ENCODE data around the gene CAPN8.

Gene CAPN8

DNA sequence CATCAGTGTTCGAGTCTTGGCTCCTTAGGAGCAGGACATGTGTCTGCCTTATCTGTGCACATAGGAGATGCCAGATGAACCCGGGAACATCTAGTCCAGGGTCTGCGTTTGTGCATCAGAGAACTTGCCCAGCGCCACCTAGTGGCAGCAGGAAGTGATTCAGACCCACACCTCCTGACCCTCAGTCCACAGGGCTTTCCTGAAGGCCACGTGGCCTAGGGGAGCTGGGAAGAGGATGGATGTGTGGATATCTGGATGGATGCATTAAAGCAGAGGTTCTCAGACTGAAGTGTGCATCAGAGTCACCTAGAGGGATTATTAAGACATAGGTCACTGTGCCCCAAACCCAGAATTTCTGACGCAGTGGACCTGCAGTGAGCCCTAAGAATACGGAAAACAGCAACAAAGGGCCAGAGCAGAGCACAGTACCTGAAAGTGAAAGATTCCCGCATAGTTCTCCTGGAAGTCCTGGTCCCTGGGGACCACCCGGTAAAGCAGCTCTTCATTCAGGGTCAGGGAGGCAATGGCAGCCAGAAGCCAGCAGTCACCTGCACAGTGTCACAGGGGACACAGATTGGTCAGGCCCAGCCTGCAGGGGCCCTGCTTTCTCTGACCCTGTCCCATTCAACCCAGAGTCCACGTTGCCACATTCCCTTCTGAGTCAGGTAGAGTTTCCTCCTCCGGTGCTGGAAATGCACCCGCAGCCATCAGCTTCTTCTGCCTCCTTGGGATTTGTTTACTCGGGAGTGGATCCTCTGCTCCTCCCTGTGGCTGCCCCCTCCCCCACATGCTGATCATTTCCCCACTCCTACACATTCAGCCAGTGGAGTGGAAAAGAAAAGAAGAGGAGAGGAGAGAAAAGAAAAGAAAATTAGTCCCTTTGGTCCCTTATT lies 37.0 kb downstream of the CAPN8 start:
- TF ChIP-seq POLR2A (IDR thresholded peaks at IDR 0.05; ENCODE audit: low read depth, low read length) (no peak), POU2F2 (IDR thresholded peaks at IDR 0.05; ENCODE audit: low read depth, low read length) (no peak), PAX5 (IDR thresholded peaks at IDR 0.05; ENCODE audit: insufficient read depth, low read length, severe bottlenecking) (no peak), TAF1 (IDR thresholded peaks at IDR 0.05; ENCODE audit: low read depth, low read length) (no peak), POLR2AphosphoS5 (IDR thresholded peaks at IDR 0.05; ENCODE audit: low read depth, low read length) (no peak), SPI1 (IDR thresholded peaks at IDR 0.05; ENCODE audit: low read depth, low read length) (no peak)
- peak; percentile 29 for DNase-seq (ENCODE audit: insufficient read length, low spot score)
- FAIRE-seq = peak; percentile 47

DNA sequence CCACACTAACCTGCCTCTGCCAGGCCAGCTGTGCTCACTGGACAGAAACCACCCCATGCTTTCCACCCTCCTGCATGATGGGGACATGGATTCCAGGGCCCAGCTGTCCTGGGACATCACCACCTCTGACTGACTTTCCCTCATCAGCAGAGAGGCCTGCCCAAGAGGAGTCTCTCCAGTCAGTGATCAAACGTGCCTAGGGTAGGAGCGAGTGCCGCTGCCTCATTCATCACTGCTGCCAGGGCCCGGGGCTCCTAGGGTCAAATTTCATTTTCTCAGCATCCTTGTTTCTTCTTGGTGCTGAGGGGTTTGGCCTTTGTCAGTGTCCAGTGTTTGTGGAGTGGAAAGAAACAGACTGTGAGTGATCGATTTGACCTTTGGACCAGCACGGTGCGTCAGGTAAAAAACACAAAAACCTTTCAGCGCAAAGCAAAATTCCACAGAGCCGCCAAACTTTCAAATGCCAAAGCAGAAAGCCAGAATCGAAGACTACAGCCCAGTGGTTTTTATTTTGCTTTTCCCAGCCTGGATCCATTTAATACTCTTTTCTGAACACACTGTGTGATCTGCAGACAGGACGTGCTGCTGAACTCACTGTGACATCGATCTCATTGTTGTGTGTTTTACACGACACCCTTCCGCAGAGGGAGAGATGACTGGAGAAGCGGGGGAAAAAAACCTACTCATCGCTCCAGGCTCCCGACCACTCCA lies 43.2 kb downstream of the CAPN8 start:
- DNase-seq (ENCODE audit: insufficient read length, low spot score) = no peak
- no peak for FAIRE-seq
- TF ChIP-seq PAX5 (IDR thresholded peaks at IDR 0.05; ENCODE audit: insufficient read depth, low read length, severe bottlenecking) = no peak
- no peak for TF ChIP-seq SPI1 (IDR thresholded peaks at IDR 0.05; ENCODE audit: low read depth, low read length)
- no peak for TF ChIP-seq POLR2A (IDR thresholded peaks at IDR 0.05; ENCODE audit: low read depth, low read length)

DNA sequence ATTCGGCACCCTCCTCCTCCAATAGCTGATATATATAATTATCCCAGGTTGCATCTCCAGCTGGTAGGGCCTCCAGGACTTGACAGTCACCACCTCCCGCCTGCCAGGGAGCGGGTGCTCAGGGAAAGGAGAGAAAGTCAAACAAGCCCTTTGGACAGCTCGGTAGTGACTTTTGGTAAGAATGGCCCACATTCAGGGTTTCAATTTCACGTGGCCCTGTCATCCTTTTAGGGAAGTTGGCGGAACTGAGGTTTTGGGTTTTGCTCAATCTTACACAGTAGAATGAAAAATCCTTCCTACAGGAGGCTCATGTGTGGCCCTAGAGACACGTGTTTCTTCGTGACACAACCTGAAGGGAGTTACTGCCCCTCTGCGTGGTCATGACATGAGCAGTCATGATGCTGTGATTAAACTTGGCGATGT lies 44.2 kb downstream of the CAPN8 start:
- TF ChIP-seq POLR2A (IDR thresholded peaks at IDR 0.05; ENCODE audit: low read depth, low read length) (no peak), SPI1 (IDR thresholded peaks at IDR 0.05; ENCODE audit: low read depth, low read length) (peak; percentile 67)
- peak; percentile 40 for DNase-seq (ENCODE audit: insufficient read length, low spot score)
- FAIRE-seq = peak; percentile 80

DNA sequence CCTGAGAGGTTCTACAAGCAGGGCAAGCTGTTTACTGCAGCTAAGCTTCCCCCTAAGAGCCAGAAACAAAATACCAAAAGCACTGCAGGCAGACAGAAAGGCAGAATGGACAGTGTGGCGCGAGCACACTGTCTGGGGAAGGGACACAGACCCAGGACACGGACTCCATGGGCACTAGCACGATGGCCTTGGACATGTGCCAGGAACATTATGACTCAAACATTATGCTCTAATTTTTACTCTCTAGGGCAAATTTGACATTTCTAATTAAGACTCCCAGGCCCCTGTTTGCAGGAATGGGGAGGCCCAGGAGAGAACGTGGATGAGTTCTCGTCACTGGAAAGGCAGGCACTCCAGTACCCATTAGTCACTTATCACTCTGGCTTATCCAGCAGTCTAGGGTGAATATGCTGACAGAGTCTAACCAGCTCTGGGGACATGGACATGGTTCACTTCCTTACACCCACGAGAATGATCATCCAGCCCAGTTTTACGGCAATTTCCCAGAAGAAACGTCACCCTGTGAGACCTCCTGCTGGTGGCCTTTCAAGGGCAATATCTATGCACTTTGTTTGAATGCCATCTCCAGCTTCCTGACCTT lies 45.1 kb downstream of the CAPN8 start:
- TF ChIP-seq POLR2A (IDR thresholded peaks at IDR 0.05; ENCODE audit: low read depth, low read length) (no peak), SPI1 (IDR thresholded peaks at IDR 0.05; ENCODE audit: low read depth, low read length) (no peak), POLR2AphosphoS5 (IDR thresholded peaks at IDR 0.05; ENCODE audit: low read depth, low read length) (no peak), POU2F2 (IDR thresholded peaks at IDR 0.05; ENCODE audit: low read depth, low read length) (no peak), PAX5 (IDR thresholded peaks at IDR 0.05; ENCODE audit: insufficient read depth, low read length, severe bottlenecking) (no peak), TAF1 (IDR thresholded peaks at IDR 0.05; ENCODE audit: low read depth, low read length) (no peak)
- DNase-seq (ENCODE audit: insufficient read length, low spot score) (no peak), FAIRE-seq (no peak)

DNA sequence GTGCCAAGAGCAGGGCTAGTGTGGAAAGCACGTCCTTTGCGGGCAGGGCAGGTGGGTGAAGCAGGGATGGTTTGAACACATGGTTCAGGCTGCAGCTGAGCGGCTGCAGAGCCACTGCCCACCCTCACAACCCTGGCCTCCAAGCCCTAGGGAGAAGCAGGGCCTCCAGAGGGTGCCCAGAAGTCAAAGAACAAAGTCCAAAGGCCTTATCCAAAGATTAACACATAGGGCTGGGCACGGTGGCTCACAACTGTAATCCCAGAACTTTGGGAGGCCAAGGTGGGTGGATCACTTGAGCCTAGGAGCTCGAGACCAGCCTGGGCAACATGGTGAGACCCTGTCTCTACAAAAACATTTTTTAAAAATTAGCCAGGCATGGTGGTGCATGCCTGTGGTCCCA lies 46.8 kb downstream of the CAPN8 start:
- no peak for FAIRE-seq
- DNase-seq (ENCODE audit: insufficient read length, low spot score) = no peak
- TF ChIP-seq SPI1 (IDR thresholded peaks at IDR 0.05; ENCODE audit: low read depth, low read length) = no peak
- TF ChIP-seq POLR2A (IDR thresholded peaks at IDR 0.05; ENCODE audit: low read depth, low read length) = no peak
- TF ChIP-seq POU2F2 (IDR thresholded peaks at IDR 0.05; ENCODE audit: low read depth, low read length) = no peak
- TF ChIP-seq TAF1 (IDR thresholded peaks at IDR 0.05; ENCODE audit: low read depth, low read length) = no peak
- TF ChIP-seq POLR2AphosphoS5 (IDR thresholded peaks at IDR 0.05; ENCODE audit: low read depth, low read length) = no peak
- TF ChIP-seq PAX5 (IDR thresholded peaks at IDR 0.05; ENCODE audit: insufficient read depth, low read length, severe bottlenecking) = no peak

DNA sequence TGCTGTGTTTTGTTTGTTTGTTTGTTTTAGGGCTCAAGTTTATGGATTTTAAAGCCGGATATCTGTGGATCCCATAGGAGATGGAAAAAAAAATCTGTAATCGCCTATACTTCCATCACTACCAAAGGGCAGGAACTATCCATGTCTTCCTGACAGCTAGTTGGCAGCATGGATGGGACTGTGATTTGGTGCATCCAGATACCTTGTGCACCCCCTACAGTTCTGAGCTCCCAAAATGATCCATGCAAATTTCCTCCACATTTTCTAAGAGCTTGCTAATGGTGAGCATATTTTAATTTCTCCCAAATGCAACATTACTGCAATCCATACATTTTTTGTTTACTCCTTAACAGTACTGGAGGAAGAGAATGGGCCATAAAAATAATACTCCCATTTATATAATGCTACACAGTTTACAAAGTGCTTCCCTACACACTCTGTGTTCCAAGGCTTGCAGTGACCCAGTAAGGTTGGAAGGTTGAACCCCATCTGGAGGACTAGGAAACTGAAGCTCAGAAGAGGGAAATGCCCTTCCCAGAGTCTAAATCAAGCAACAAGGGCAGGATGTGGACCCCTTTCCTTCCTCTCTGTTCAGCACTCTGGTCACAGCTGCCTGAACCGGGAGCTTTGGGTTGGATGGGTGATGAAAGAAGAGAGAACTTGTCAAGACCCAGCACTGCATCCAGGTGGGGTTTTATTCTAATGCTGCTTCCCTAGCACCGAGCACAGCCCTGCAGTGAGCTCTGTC lies 48.0 kb downstream of the CAPN8 start:
- no peak for FAIRE-seq
- DNase-seq (ENCODE audit: insufficient read length, low spot score) = no peak
- TF ChIP-seq POLR2AphosphoS5 (IDR thresholded peaks at IDR 0.05; ENCODE audit: low read depth, low read length) = no peak
- TF ChIP-seq POLR2A (IDR thresholded peaks at IDR 0.05; ENCODE audit: low read depth, low read length) = no peak
- no peak for TF ChIP-seq PAX5 (IDR thresholded peaks at IDR 0.05; ENCODE audit: insufficient read depth, low read length, severe bottlenecking)
- no peak for TF ChIP-seq SPI1 (IDR thresholded peaks at IDR 0.05; ENCODE audit: low read depth, low read length)
- TF ChIP-seq TAF1 (IDR thresholded peaks at IDR 0.05; ENCODE audit: low read depth, low read length) = no peak
- TF ChIP-seq POU2F2 (IDR thresholded peaks at IDR 0.05; ENCODE audit: low read depth, low read length) = no peak

DNA sequence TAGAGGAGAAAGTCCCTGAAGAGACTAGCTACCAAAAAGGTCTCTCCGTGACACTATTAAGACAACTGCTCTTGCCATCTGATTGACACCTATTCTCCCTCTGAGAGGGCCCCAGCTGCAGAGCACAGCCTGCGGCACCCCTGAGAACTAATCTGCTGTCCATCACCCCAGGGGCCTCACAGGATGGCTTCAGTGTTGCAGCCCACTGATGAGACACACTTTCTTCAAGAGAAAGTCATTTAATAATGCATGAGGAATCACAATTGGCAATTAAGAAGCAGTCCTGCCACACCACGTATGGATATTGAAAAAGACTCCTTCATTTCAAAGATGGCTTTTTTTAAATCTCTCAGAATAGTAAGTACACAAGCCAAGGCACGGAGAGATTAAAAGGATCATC lies 48.9 kb downstream of the CAPN8 start:
- no peak for TF ChIP-seq SPI1 (IDR thresholded peaks at IDR 0.05; ENCODE audit: low read depth, low read length)
- no peak for TF ChIP-seq POLR2AphosphoS5 (IDR thresholded peaks at IDR 0.05; ENCODE audit: low read depth, low read length)
- TF ChIP-seq PAX5 (IDR thresholded peaks at IDR 0.05; ENCODE audit: insufficient read depth, low read length, severe bottlenecking) = no peak
- DNase-seq (ENCODE audit: insufficient read length, low spot score) (no peak), FAIRE-seq (no peak)

DNA sequence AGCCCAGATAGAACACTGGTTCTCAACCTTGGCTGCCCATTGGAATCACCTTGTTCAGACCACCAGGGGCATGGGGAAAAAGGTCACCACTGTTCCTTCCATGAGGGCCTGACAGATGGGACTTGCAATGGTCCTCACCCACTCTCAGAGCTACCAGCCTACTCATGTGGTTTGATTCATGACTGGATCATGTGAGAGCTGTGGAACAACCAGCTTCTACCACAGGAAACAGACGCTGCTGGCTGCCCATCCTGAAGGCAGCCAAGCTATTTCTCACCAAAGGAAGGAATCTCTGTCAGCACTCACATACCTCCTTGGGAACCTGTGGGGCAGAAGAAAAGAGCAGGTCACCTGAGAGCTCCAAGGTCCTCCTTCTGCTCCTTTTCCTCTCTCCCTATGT lies 53.6 kb downstream of the CAPN8 start:
- FAIRE-seq = no peak
- no peak for DNase-seq (ENCODE audit: insufficient read length, low spot score)
- TF ChIP-seq PAX5 (IDR thresholded peaks at IDR 0.05; ENCODE audit: insufficient read depth, low read length, severe bottlenecking) (no peak), TAF1 (IDR thresholded peaks at IDR 0.05; ENCODE audit: low read depth, low read length) (no peak), POLR2A (IDR thresholded peaks at IDR 0.05; ENCODE audit: low read depth, low read length) (no peak), POLR2AphosphoS5 (IDR thresholded peaks at IDR 0.05; ENCODE audit: low read depth, low read length) (no peak), POU2F2 (IDR thresholded peaks at IDR 0.05; ENCODE audit: low read depth, low read length) (no peak), SPI1 (IDR thresholded peaks at IDR 0.05; ENCODE audit: low read depth, low read length) (no peak)

DNA sequence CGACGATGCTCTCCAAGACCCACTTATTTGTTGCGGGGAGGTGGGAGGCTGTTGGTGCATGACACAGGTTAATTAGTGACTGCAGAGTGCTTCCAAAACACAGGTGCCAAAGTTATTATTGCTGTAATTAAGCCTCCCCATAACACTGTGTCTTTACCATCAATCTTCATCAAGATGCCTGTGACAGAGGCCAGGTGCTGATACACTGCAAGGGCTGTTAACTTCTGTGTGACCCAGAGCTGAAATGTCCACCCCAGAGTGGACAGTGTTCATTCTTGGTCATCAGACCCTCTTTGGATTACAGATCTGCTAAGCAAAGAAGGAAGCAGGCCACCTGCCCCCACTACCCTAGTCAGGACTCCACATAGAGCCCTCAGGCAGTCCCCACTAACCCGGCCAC lies 55.5 kb downstream of the CAPN8 start:
- FAIRE-seq (no peak), DNase-seq (ENCODE audit: insufficient read length, low spot score) (no peak)
- TF ChIP-seq SPI1 (IDR thresholded peaks at IDR 0.05; ENCODE audit: low read depth, low read length) = no peak
- no peak for TF ChIP-seq TAF1 (IDR thresholded peaks at IDR 0.05; ENCODE audit: low read depth, low read length)
- TF ChIP-seq POLR2AphosphoS5 (IDR thresholded peaks at IDR 0.05; ENCODE audit: low read depth, low read length) = no peak
- no peak for TF ChIP-seq POLR2A (IDR thresholded peaks at IDR 0.05; ENCODE audit: low read depth, low read length)
- no peak for TF ChIP-seq PAX5 (IDR thresholded peaks at IDR 0.05; ENCODE audit: insufficient read depth, low read length, severe bottlenecking)
- TF ChIP-seq POU2F2 (IDR thresholded peaks at IDR 0.05; ENCODE audit: low read depth, low read length) = no peak
